HepG2 (cell line): ENCODE results near the gene PRR11. TPM values are rescaled to one million over a fixed set of nuclear protein-coding genes. Genes with fewer than 3 reads are reported as not detected.

Experiments
- CENPT ChIP-seq: sonication (generic); formaldehyde crosslinking; IDR thresholded peaks from 2 replicates; pipeline ENCODE4 v1.8.0; 2022; ENCODE audit warnings: low read depth, mild to moderate bottlenecking, moderate library complexity, missing genetic modification reagents
- EED ChIP-seq: sonication (generic); formaldehyde crosslinking; IDR thresholded peaks from 2 replicates; pipeline ENCODE4 v1.5.0; 2020; ENCODE audit warnings: mild to moderate bottlenecking, missing genetic modification reagents
- HIVEP1 ChIP-seq: sonication (generic); formaldehyde crosslinking; IDR thresholded peaks from 2 replicates; pipeline ENCODE4 v1.4.0; 2020; ENCODE audit warnings: mild to moderate bottlenecking, missing genetic modification reagents
- MEIS1 ChIP-seq: sonication (generic); formaldehyde crosslinking; IDR thresholded peaks from 2 replicates; pipeline ENCODE4 v1.9.0; 2021; ENCODE audit warnings: mild to moderate bottlenecking, missing genetic modification reagents, moderate library complexity, borderline replicate concordance
- NR2C2 ChIP-seq: sonication (generic); formaldehyde crosslinking; IDR thresholded peaks from 2 replicates; pipeline ENCODE4 v1.4.0; 2020; ENCODE audit warnings: missing genetic modification reagents, mild to moderate bottlenecking, moderate library complexity, borderline replicate concordance
- NR3C1 ChIP-seq: sonication (generic); formaldehyde crosslinking; IDR thresholded peaks from 2 replicates; pipeline ENCODE4 v1.4.0; 2020; ENCODE audit warnings: missing genetic modification reagents
- RNF2 ChIP-seq: fragments of 450-650 bp; conservative IDR thresholded peaks from 2 replicates; pipeline ENCODE4 v1.6.1; 2016; ENCODE audit warnings: low read depth
- SKI ChIP-seq: fragments of 450-650 bp; IDR thresholded peaks from one replicate; pipeline ENCODE4 v1.6.1; 2018; ENCODE audit warnings: mild to moderate bottlenecking; ENCODE audit not compliant: partially characterized antibody
- SRF ChIP-seq: IDR thresholded peaks from 2 replicates; pipeline ENCODE4 v1.6.1; 2011; ENCODE audit warnings: mild to moderate bottlenecking, low read depth, low read length, moderate library complexity
- TAF15 ChIP-seq: fragments of 200-400 bp; formaldehyde crosslinking; IDR thresholded peaks from one replicate; pipeline ENCODE4 v1.6.1; 2018; ENCODE audit warnings: mild to moderate bottlenecking, low read depth, low read length; ENCODE audit not compliant: poor library complexity, severe bottlenecking
- ZC3H13 ChIP-seq: sonication (generic); formaldehyde crosslinking; IDR thresholded peaks from 2 replicates; pipeline ENCODE4 v1.8.1; 2023; ENCODE audit warnings: mild to moderate bottlenecking, missing genetic modification reagents, moderate library complexity
- ZMYM4 ChIP-seq: sonication (generic); formaldehyde crosslinking; IDR thresholded peaks from 2 replicates; pipeline ENCODE4 v1.8.1; 2023; ENCODE audit warnings: mild to moderate bottlenecking, missing genetic modification reagents
- ZNF207 ChIP-seq: fragments of 450-650 bp; IDR thresholded peaks from 2 replicates; pipeline ENCODE4 v1.6.1; 2016; ENCODE audit warnings: antibody characterized with exemption, borderline replicate concordance
- ZNF329 ChIP-seq: sonication (generic); formaldehyde crosslinking; IDR thresholded peaks from 2 replicates; pipeline ENCODE4 v1.9.0; 2021; ENCODE audit warnings: low read depth, mild to moderate bottlenecking, missing genetic modification reagents
- ZNF343 ChIP-seq: sonication (generic); formaldehyde crosslinking; IDR thresholded peaks from 2 replicates; pipeline ENCODE4 v1.4.0; 2020; ENCODE audit warnings: mild to moderate bottlenecking, missing genetic modification reagents
- ZNF577 ChIP-seq: sonication (generic); formaldehyde crosslinking; IDR thresholded peaks from 2 replicates; pipeline ENCODE4 v1.4.0; 2020; ENCODE audit warnings: mild to moderate bottlenecking, low read depth, missing genetic modification reagents, borderline replicate concordance
- ZNF709 ChIP-seq: sonication (generic); formaldehyde crosslinking; IDR thresholded peaks from 2 replicates; pipeline ENCODE4 v1.5.0; 2020; ENCODE audit warnings: mild to moderate bottlenecking, missing genetic modification reagents
- ZNF773 ChIP-seq: sonication (generic); formaldehyde crosslinking; IDR thresholded peaks from 2 replicates; pipeline ENCODE4 v1.4.0; 2020; ENCODE audit warnings: missing genetic modification reagents, borderline replicate concordance
- ZNF782 ChIP-seq: sonication (generic); formaldehyde crosslinking; IDR thresholded peaks from 2 replicates; pipeline ENCODE4 v1.4.0; 2020; ENCODE audit warnings: missing genetic modification reagents, mild to moderate bottlenecking, borderline replicate concordance
- ZSCAN21 ChIP-seq: sonication (generic); formaldehyde crosslinking; IDR thresholded peaks from 2 replicates; pipeline ENCODE4 v1.8.0; 2022; ENCODE audit warnings: mild to moderate bottlenecking, missing genetic modification reagents, moderate library complexity, borderline replicate concordance
- polyA plus RNA-seq, 8 experiments: library from polyadenylated mRNA; depleted of rRNA in 3 of 8; stranded (reverse) in 7 of 8; unstranded in 1 of 8; fragments of >200 nt; fragmentation: Illumina TruSeq in 4 of 8; extraction: Trizol in 4 of 8; gene quantifications; 2 replicates each; pipeline versions ENCODE4 v1.2.1 to v1.2.3, GENCODE V29; 2011 to 2016; ENCODE audit warnings: low read depth in 4 of 8, missing spikeins in 1 of 8, mixed read lengths in 1 of 8; ENCODE audit not compliant: insufficient read depth in 1 of 8
- total RNA-seq, 5 experiments: library from RNA; depleted of rRNA; stranded (reverse); fragments of >200 nt; fragmentation: Illumina TruSeq; extraction: Trizol; gene quantifications; 2 replicates each; pipeline ENCODE4 v1.2.3, GENCODE V29; 2016; ENCODE audit warnings: low read depth in 1 of 5
- TF ChIP-seq, protein P1 (sequence below): sonication (generic); formaldehyde crosslinking; IDR thresholded peaks from 2 replicates; pipeline ENCODE4 v1.4.0; 2020; ENCODE audit warnings: missing genetic modification reagents
- TF ChIP-seq, protein P2 (sequence below): sonication (generic); formaldehyde crosslinking; IDR thresholded peaks from 2 replicates; pipeline ENCODE4 v1.4.0; 2020; ENCODE audit warnings: missing genetic modification reagents
- TF ChIP-seq, protein P3 (sequence below): sonication (generic); formaldehyde crosslinking; IDR thresholded peaks from 2 replicates; pipeline ENCODE4 v1.5.1; 2020; ENCODE audit warnings: missing genetic modification reagents, mild to moderate bottlenecking, borderline replicate concordance
- TF ChIP-seq, protein P4 (sequence below): sonication (generic); formaldehyde crosslinking; IDR thresholded peaks from 2 replicates; pipeline ENCODE4 v1.4.0; 2020; ENCODE audit warnings: missing genetic modification reagents

The PRR11 gene
- total and polyA plus RNA-seq, 2 of the 13 experiments (the other 11 are each of a cell fraction or from before 2014, with no cell fraction given), result 35.7 to 39.2 TPM

DNA sequence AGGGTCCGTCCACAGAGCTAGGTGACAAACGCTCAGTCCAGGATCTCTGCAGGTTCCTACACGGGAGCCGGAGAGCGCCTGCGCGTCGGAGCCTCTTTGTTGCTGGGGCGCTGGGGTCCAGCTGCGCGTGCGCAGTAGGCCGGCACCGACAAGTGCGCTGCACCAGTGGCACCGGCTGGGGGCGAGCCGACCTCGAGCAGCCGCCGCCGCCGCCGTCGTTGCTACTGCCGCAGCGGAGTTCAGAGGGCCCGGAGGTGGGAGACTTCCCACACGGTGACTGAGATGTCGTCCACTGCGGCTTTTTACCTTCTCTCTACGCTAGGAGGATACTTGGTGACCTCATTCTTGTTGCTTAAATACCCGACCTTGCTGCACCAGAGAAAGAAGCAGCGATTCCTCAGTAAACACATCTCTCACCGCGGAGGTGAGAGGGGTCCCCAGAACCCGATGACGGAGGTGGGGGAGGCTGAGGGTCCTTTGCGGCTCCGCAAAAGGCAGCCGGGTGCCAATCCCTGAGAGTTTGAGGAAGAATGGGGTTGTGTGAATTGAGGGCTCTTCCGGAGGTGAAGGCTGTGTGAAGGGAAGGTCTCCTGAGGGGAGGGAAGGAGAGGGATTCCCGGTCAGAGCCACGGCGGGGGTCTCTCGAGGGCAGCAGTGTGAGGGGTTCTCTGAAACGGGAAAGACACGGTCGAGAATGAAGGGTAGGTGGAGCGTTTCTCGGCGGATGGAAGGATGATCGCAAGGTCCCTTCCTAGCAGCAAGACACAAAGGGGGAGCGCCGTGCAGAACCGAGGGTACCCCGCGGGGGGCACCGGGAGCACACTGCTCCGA lies 65.0 kb downstream of the PRR11 start, which contains the start of gene GDPD1 (continued):
- TF ChIP-seq, protein P1, sequence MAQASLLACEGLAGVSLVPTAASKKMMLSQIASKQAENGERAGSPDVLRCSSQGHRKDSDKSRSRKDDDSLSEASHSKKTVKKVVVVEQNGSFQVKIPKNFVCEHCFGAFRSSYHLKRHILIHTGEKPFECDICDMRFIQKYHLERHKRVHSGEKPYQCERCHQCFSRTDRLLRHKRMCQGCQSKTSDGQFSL (CRISPR knock-in tag), result no peak
- TF ChIP-seq EED (CRISPR knock-in tag) (peak; percentile 43; the same call in 1 of the 2 replicates), ZNF709 (CRISPR knock-in tag) (no peak; the same call in 1 of the 2 replicates), ZNF773 (no peak), ZNF207 (no peak), CENPT (CRISPR knock-in tag) (no peak), RNF2 (no peak), TAF15 (no peak), ZMYM4 (peak; percentile 73), NR3C1 (no peak), MEIS1 (CRISPR knock-in tag) (peak; percentile 84), ZNF343 (CRISPR knock-in tag) (peak; percentile 83; the same call in 1 of the 2 replicates), ZNF577 (no peak), ZNF782 (CRISPR knock-in tag) (peak; percentile 54; the same call in 1 of the 2 replicates), ZNF329 (CRISPR knock-in tag) (no peak; the same call in 1 of the 2 replicates), SRF (no peak), ZSCAN21 (CRISPR knock-in tag) (peak; percentile 85; the same call in 1 of the 2 replicates), SKI (peak; percentile 71), NR2C2 (peak; percentile 53; the same call in 1 of the 2 replicates), ZC3H13 (CRISPR knock-in tag) (no peak), HIVEP1 (CRISPR knock-in tag) (peak; percentile 57; the same call in 1 of the 2 replicates)
- TF ChIP-seq, protein P2, sequence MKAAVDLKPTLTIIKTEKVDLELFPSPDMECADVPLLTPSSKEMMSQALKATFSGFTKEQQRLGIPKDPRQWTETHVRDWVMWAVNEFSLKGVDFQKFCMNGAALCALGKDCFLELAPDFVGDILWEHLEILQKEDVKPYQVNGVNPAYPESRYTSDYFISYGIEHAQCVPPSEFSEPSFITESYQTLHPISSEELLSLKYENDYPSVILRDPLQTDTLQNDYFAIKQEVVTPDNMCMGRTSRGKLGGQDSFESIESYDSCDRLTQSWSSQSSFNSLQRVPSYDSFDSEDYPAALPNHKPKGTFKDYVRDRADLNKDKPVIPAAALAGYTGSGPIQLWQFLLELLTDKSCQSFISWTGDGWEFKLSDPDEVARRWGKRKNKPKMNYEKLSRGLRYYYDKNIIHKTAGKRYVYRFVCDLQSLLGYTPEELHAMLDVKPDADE (CRISPR knock-in tag), result peak; percentile 88; the same call in 1 of the 2 replicates
- TF ChIP-seq, protein P3, sequence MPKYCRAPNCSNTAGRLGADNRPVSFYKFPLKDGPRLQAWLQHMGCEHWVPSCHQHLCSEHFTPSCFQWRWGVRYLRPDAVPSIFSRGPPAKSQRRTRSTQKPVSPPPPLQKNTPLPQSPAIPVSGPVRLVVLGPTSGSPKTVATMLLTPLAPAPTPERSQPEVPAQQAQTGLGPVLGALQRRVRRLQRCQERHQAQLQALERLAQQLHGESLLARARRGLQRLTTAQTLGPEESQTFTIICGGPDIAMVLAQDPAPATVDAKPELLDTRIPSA, result 0 out of 2 replicates have a peak, but pooled peaks have one; percentile 49
- TF ChIP-seq, protein P4, sequence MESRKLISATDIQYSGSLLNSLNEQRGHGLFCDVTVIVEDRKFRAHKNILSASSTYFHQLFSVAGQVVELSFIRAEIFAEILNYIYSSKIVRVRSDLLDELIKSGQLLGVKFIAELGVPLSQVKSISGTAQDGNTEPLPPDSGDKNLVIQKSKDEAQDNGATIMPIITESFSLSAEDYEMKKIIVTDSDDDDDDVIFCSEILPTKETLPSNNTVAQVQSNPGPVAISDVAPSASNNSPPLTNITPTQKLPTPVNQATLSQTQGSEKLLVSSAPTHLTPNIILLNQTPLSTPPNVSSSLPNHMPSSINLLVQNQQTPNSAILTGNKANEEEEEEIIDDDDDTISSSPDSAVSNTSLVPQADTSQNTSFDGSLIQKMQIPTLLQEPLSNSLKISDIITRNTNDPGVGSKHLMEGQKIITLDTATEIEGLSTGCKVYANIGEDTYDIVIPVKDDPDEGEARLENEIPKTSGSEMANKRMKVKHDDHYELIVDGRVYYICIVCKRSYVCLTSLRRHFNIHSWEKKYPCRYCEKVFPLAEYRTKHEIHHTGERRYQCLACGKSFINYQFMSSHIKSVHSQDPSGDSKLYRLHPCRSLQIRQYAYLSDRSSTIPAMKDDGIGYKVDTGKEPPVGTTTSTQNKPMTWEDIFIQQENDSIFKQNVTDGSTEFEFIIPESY (CRISPR knock-in tag), result 0 out of 2 replicates have a peak, but pooled peaks have one; percentile 6
